HG03378 (cell line): Measurements from ENCODE around the gene BLVRA.

Experiments
- ATAC-seq: cut with Tn5 transposase; IDR thresholded peaks from one replicate; pipeline ENCODE4 v1.9.1; 2021; ENCODE audit warnings: mild to moderate bottlenecking, moderate library complexity; ENCODE audit not compliant: unreplicated experiment

The BLVRA gene

DNA sequence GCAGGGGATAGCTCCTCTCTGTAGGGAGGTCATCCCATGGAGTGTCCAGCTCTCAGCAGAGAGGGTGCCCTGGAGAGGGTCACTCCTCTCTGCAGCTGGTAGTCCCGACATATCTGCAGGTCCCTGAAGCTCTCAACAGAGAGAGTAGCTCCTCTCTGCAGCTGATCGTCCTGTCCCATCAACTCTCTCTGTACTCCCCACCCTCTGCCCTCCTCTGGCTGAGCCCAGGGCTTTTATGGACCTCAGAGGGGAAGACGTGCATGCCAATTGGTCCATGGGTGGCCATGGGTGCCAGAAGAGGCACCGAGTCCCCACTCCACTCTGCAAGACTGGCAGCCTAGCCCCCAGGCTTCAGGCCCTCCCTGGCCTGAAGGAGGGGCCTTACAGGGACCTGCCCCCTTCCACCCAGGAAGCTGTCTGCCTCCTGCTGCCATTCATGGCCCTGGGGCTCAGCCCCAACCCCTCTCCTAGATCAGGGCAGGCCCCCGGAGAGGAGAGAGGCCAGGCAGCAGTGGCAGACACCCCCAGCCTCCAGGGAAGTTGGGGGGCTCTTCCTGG lies 9.0 kb upstream of the BLVRA start:
- no peak for ATAC-seq

DNA sequence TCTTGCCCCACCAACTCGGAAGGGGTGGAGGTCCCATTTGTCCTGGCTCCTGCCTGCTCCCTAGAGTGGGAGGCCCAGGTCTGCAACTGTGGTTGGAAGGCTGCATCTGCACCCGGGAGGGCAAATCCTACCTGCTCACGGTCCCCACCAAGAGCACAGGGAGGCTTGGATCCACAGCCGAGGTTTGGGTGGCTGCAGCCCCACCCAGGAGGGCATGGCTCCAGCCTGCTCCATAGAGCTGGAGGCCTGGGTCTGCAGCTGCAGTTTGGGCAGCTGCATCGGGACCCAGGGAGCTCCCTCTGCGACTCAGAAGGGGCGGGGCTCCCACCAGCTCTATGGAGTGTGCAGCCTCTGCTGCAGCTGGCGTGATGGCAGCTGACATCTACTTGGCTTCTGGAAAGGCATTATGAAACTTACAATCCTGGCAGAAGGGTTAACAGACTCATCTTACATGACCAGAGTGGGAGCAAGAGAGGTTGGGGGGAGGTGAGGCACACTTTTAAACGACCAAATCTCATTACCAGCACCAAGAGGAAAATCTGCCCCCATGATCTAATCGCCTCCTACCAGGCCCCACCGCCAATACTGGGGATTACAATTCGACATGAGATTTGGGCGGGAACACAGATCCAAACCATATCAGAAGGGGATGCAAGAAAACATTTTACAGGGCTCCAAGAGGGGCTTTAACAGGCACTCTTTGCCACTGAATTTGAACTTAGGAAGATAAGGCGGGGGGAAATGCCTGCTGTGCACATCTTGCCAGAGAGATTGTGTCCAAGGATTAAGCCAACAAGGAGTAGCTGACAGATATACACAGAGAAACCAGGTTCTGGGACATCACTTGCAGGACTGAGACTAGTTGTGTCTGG lies 8.2 kb upstream of the BLVRA start:
- ATAC-seq = peak; percentile 17

DNA sequence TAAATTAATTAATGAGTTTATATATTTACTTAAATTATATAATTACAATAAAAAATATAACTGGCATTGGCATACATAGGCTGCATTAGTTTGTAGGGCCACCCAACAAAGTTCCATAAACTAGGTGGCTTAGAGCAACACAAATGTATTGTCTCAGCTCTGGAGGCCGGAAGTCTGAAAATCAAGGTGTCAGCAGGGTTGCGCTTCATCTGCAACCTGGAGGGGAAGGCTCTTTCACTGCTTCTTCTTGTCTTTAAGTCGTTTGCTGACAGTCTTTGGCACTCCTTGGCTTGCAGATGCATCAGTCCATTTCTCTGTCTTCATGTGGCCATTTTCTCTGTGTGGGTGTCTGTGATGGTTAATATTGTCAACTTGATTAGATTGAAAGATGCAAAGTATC lies 6.1 kb upstream of the BLVRA start:
- ATAC-seq = no peak

DNA sequence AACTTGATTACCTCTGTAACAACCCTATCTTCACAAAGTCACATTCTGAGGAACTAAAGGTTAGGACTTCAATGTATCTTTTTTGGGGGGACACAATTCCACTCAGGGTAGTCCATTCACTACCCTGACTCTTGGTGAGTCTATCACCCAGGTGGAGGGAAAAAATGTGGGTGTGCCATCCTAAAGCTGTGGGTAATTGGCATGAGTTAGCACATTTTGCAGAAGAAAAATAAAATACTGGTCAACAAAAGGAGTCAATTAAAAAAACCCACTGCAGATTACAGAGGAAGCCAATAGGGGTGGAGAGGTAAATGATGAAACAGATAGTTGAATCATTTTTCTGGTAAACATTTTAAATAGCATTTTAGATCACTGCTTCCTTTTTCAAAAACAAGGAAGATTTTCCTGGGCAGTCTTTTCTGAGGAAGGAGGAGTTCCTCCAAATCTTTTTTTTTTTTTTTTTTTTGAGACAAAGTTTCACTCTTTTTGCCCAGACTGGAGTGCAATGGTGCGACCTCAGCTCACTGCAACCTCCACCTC lies 5.1 kb upstream of the BLVRA start:
- no peak for ATAC-seq

DNA sequence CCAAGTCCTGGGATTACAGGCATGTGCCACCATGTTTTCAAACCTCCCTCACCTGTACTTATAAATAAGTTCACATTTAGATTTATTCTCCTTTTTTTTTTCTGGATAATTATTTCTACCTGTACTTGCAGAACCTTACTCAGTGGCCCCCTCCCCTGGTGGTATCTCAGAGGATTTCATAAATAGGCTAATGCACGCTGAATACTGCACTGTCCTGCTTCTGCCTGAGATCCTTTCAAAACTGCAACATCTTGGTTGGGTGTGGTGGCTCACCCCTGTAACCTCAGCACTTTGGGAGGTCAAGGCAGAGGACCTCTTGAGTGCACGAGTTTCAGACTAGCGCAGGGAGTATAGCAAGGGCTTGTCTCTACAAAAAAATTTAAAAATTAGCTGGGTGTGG lies 4.6 kb upstream of the BLVRA start:
- no peak for ATAC-seq

DNA sequence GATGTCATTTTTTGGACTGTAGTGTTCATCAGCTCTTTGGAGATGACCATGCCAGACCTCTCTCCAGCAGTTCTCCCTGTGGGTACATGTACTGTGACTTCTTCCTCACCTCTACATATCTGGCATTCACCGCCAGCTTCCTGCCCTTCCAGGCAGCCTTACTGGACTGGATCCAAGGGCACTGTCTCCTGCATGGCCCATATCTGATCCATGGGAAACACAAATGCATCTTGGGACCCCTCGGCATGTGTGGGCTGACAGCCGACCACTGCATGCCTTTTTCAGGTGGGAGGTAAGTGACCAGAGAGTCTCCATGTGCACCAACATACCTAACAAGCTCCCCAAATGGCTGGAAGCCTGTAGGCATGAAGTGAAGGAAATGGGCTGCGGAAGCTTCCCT lies 3.9 kb upstream of the BLVRA start:
- ATAC-seq = no peak

DNA sequence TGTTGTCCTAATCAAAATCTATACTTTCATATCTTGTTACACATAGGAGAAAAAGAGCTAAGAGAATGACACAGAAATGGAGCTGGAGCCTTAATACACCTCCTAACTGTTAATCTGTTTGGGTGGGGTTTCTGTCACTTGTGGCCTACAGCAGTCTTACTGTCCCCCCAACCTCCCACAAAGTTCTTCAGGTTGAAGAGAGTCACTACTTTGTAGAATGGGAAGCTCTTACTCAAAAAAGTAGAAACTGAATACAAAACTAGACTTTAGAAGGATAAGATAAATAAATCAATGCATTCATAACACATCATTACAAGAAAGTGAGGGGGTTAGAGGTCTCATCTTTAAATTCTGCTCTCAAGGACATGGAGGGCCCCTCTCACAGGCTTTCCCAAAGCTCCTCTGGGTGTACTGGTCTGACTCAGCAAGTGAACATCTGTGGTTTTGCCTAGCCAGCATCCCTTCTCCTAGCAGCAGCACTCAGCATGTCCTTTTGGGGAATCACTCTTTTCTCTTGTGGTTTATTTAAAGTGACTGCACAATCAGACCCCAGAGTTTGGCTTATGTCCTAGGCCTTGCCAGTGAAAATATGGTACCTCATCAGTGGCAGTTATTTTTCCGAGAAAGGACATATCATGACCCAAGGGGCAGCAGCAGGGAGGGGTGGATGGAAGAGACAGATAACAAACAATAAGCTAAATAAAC lies 2.0 kb upstream of the BLVRA start:
- no peak for ATAC-seq

DNA sequence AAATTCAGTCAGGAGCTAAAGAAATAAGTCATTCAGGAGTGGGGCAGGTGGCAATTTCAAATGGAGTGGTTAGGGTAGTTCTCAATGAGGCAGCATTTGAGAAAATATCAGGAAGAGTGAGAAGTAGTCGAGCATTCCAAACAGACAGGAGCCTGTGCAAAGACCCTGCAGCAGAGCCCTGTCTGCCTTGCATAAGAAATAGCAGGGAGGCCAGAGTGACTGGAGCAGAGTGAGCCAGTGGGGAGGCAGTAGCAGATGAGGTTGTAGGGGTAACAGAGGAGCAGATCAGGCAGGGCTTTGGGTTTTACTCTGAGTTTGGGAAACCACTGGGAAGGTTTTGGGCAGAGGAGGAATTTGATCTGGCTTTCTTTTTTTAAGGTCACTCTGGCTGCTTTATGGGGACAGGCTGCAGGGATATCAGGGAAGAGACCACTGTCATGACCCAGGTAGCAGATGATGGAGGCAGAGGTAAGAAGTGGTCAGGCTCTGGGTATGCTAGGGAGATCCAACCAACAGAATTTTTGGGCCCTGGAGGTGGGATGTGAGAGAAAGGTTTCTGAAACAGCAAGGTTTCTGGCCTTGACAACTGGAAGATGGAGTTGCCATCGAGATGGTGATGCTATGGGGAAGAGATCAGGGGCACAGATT lies 1.3 kb upstream of the BLVRA start:
- ATAC-seq = no peak

DNA sequence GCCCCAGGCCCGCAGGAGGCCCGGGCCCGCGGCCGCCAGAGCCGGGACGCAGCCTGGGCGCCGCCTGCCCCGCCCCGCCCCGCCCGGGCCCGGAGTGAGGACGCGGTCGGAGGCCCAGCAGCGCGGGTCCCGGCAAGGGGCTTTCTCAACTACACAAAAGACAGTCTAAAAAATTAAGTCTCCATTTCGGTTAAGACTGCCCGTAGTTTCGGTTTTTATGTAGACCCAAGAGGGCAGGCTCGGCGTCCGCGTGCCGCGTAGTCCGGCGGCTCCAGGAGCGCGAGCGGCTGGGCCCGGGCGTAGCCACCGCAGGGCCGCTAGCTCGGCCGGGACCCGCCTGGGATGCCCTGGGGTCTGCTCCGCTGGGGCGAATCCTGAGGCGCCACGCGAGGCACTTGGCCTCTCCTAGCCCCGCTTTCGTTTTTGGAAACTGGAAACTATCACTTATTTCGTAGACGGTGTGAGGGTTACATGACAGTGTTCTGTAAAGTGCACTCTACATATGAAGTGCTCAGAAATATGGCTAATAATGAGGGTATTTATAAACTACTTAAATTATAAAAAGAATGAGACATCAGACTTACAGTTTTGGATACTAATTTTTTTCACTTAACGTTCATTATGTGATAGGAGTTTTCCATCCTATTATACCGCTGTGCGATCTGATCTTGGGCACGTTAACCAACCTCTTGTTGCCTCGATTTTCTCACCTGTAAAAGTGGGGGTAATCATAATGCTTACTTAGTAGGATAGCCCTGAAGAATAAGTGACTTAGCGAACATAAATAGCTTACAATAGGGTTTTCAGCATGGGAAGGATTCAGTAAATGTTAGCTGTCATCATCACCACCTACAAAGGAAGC lies 573 bp downstream of the BLVRA start:
- peak; percentile 48 for ATAC-seq

DNA sequence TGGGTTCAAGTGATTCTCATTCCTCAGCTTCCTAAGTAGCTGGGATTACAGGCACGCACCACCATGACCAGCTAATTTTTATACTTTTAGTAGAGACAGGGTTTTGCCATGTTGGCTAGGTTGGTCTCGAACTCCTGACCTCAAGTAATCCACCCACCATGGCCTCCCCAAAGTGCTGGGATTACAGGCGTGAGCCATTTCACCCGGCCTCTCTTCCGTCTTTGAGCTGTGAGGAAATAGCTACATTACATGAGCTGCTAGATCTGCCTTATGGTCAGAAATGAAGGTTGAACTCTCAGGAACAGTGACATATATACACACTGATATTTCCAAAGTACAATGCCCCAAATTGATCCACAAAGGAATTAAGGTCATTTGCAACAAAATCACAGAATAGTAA lies 2.4 kb downstream of the BLVRA start:
- no peak for ATAC-seq

DNA sequence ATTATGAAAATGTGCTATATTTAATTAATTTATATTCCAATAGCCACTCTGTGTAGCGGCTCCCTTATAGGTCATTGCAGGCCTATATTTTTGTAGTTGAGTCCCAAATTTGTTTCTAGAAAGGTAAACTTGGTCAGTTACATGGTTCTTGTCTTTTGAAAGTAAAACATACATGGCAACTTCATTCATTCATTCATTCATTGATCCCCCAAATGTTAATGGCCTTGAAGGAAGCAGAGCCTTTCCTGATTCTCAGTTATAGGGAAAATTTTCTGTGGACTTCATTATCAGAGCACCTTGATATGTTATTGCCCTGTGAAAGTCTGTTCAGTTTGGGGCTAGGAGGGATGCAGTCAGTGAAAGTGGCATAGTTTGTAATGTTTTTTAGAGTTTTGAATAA lies 2.9 kb downstream of the BLVRA start:
- no peak for ATAC-seq

DNA sequence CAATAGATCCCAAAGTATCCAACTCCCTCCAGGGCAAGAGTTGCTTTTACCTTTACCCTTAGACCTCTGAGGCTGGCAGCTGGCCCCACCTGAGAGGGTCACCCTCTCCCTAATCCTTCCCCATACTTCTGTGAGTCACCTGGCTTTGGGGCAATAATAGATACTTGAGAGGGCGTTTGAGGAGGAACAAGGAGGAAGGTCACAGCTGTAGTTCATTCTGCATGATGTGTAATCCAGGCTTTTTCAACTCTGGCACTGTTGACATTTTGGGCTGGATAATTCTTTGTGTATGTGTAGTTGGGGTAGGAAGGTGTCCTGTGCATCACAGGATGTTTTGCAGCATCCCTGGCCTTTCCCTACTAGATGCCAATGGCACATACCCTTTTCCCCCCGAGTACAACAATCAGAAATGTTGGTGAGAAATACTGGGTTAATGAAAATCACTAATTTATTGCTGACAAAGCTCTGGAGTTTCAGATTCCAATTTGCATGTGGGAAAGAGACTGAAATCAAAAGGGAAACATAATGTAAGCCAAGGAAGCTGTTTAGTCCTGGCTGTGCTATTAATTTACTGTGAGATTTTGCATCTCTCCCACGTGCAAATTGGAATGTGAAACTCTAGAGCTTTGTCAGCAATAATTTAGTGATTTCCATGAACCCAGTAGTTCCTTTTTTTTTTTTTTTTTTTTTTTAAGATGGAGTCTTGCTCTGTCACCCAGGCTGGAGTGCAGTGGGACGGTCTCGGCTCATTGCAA lies 3.6 kb downstream of the BLVRA start:
- ATAC-seq = no peak

DNA sequence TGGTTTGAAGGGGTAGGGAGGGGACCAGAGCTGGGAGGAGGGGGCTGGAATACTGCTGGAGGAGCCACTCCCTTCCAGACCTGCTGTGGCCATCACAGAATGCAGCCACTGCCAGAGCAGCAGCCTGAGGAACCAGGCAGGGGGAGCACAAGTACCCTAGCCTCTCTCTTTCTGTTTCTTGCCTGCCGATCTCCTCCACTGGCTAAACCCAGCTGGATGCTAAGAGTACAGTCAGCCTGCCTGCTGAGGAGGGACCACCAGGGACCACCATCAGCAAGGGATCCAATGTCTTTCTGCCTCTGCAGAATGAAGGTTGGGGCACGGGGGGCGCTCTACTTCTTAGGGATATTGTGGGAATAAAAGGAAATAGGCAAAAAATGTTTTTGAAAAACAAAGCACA lies 4.7 kb downstream of the BLVRA start:
- no peak for ATAC-seq

DNA sequence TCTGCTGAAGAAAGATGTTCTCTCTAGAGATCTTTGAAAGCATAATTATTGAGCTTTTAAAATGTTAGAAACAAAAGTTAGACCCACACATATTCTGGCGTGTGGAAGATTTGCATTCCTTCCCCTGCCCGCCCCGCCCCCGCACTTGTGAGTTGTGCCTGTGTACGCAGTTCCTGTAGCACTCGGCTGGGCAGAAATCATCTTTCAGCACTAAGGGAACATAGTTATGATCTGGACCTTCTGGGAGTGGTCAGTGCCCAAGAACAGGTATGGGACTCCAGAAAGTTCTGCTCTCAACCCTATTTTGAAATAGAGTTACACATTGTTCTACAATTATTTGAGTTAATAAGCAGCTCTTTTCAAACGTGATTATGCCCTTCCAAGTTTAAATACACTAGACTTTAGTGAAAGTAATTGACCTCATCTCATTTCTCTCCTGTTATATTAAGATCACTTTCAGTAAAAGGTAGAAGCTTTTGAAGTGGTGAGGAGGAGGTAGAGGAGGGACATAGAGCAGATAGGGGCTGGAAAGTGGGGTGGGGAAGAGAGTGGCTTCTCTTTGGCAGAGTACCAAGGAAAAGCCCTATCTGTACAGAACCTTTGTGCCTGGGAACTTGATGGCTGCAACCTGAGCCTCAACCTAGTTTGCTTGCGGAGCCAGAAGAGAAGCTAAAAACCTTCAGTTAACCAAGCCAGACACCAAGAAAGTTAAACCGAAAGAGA lies 5.7 kb downstream of the BLVRA start:
- ATAC-seq = peak; percentile 59

DNA sequence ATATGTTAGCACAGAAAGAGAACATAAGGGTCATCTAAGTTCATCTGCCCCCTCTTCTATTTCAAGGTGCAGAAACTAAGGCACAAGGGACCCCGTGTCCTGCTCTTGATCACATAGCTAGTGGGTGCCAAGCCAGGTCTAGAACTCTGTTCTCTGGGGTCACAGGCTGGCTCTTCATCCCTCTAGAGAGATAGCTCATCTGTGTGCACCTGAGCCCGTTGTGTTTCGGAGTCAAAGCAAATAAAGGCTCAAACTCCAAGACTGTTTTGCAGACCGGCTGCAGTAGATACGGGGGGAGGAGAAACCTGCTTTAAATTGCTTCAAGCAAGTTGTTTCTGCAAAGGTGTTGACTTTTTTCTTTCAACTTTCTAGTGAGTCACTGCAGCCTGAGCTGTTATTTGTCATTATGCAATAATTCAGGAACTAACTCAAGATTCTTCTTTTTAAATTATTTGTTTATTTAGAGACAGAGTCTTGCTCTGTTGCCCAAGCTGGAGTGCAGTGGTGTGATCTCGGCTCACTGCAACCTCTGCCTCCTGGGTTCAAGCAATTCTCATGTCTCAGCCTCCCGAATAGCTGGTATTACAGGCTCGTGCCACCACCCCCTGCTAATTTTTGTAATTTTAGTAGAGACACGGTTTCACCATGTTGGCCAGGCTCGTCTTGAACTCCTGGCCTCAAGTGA lies 6.5 kb downstream of the BLVRA start:
- no peak for ATAC-seq

DNA sequence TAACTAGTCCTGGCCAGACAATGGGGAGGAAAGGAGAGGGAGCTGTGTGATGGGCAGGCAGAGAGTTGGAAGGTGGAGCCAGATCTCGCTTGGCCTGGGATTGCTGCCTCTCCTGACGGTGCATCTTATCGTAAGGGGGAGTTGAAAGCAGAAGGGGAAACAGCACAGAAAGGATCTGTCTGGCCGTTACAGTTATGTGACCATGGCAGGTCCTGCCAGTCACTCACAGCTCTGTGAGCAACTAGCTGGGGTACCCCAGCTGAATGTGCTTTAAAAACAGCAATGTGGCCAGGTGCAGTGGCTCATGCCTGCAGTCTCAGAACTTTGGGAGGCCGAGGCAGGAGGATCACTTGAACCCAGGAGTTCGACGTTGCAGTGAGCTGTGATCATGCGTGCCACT lies 8.1 kb downstream of the BLVRA start:
- no peak for ATAC-seq

DNA sequence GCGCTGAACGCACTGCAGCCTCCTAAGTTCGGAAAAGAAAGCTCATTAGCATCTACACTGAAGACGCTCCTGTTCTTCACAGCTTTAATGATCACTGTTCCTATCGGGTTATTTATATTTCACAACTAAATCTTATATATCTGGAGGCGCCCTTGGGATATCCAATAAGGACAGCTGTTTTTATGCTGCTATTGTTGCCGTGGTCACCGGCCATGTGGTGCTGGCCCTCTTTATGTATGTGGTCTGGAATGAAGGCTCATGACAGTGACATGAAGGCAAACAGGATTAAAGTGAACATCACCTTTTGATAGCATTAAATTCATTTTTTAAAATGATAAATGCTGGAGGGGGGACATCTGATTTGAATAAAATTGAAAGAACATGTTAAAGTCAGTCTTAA lies 8.8 kb downstream of the BLVRA start:
- no peak for ATAC-seq

DNA sequence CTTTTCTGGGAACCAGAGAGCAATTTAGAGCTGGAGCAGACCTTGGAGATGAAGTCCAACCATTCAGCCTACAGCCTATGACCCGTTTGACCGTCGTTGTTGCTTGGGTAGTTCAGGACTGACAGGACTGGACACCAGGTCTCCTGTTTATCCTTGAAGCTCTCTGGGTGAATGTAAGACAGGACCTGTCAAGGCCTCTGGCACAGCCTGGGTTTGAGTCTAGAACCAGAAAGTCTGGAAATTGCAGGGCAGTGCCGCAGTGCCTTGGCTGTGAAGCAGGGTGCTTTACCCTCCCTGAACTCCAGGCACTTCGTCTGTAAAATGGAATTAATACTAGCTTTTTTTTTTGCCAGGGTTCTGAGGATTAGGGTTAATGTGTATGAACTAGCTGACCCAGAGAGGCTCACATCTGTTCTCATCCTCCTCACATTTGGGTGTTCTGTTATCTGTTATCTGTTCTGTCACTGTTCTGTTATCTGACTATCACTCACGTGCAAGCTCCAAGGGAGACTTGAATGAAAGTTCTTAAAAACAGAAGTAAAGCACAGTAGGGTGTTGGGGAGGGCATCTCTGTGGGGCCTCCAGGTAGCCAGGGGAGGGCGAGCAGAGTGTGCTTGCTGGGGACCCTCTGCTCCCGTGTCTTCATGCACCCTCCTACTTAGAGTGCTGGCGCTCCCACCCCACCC lies 9.9 kb downstream of the BLVRA start:
- no peak for ATAC-seq
